ENCODE data around the gene PTPN14. TPM values are rescaled to one million over a fixed set of nuclear protein-coding genes. Genes with fewer than 3 reads are reported as not detected.

PTPN14 gene
- total and polyA plus RNA-seq, 2 of the 8 experiments (the other 6 are each of a cell fraction or from before 2014, with no cell fraction given) = 14.4 to 93.6 TPM

GRCh38 chr1:214316593-214316992 is 234.8 kb downstream of the PTPN14 start:
- DNase-seq (ENCODE audit: low read depth in 1 of 2, low spot score in 2 of 2) (peak; percentile 55 to 88), FAIRE-seq (peak; percentile 92)
- Histone ChIP-seq H2AK5ac (ENCODE audit: low read depth, low read length) (no peak overlapping the region), H2BK120ac (replicated peaks; ENCODE audit: low read depth, low read length) (no peak overlapping the region), H3K4me1 (replicated peaks in 1 of 4; ENCODE audit: control insufficient read depth in 3 of 4, insufficient read depth in 4 of 4, low read length in 3 of 4) (peaks cover 3 to 23% (median 15%) of the 10 kb centered on the region in 4 experiments), H3K4me3 (ENCODE audit: extremely low read depth in 1 of 4, insufficient read depth in 2 of 4, low read depth in 3 of 4, low read length in 4 of 4) (peak overlapping the region in 1 of 4 experiments; percentile 45; a peak in 2 of 8 replicates), H2BK5ac (ENCODE audit: low read depth, low read length) (no peak overlapping the region), H2AFZ (ENCODE audit: low read length) (no peak overlapping the region), H3K9me3 (ENCODE audit: insufficient read depth in 2 of 2, low read depth in 1 of 2, low read length in 1 of 2) (no peaks in the 10 kb centered on the region), H3K18ac (ENCODE audit: extremely low read depth, low read length) (no peak overlapping the region), H3K79me1 (ENCODE audit: low read depth, low read length) (no peaks in the 10 kb centered on the region), H4K8ac (ENCODE audit: extremely low read depth, insufficient read depth, low read length) (no peak overlapping the region), H4K91ac (replicated peaks; ENCODE audit: insufficient read length, low read length) (no peak overlapping the region), H3K23ac (ENCODE audit: insufficient read length) (no peak overlapping the region), H3K27me3 (replicated peaks in 1 of 4; ENCODE audit: control insufficient read depth in 3 of 4, extremely low read depth in 1 of 4, insufficient read depth in 3 of 4, low read length in 3 of 4) (peaks cover 20 to 50% (median 45%) of the 10 kb centered on the region in 4 experiments; a peak in 6 of 7 replicates), H3K9ac (replicated peaks in 1 of 4; ENCODE audit: extremely low read depth in 1 of 4, low read depth in 3 of 4, low read length in 3 of 4) (no peak overlapping the region), H2BK12ac (ENCODE audit: low read depth, low read length) (no peak overlapping the region), H2BK15ac (ENCODE audit: low read length) (no peak overlapping the region), H3K4ac (replicated peaks; ENCODE audit: insufficient read length, low read depth, low read length) (no peak overlapping the region), H3K23me2 (ENCODE audit: low read depth, low read length) (no peaks in the 10 kb centered on the region), H3K14ac (ENCODE audit: insufficient read length) (no peak overlapping the region), H4K5ac (ENCODE audit: insufficient read length, low read depth, low read length) (no peak overlapping the region), H4K20me1 (replicated peaks in 1 of 2; ENCODE audit: control insufficient read depth in 1 of 2, insufficient read depth in 2 of 2, low read length in 2 of 2) (peaks cover 0 to 2% of the 10 kb centered on the region in 2 experiments), H3K79me2 (ENCODE audit: control insufficient read depth in 1 of 2, insufficient read depth in 2 of 2, low read length in 2 of 2) (no peaks in the 10 kb centered on the region), H3K56ac (replicated peaks; ENCODE audit: insufficient read length, low read depth, low read length) (no peak overlapping the region), H3K36me3 (ENCODE audit: control insufficient read depth in 2 of 4, insufficient read depth in 4 of 4, low read length in 3 of 4) (no peaks in the 10 kb centered on the region; a peak in 1 of 8 replicates), H3K27ac (ENCODE audit: low read depth, low read length) (no peak overlapping the region), H2BK20ac (ENCODE audit: low read length) (no peak overlapping the region), H3K4me2 (ENCODE audit: insufficient read depth in 1 of 2, low read depth in 2 of 2, low read length in 2 of 2) (peak overlapping the region; percentile 33 to 55)
- ChIA-PET POLR2A (ENCODE audit: partially characterized antibody) (interaction anchor here (0.8 to 2.9 kb wide), 11 partner anchors 8 to 39 kb away, joined by 3 to 15 read pairs (median 5); partner anchors contain the start of gene SMYD2), CTCF (ENCODE audit: partially characterized antibody) (interaction anchor here (0.7 to 12.6 kb wide), 13 partner anchors 10 to 318 kb away, joined by 3 to 262 read pairs (median 15); no protein-coding TSS in a partner anchor)
- WGBS, 2 experiments (ENCODE audit: extremely low coverage in 1 of 2, insufficient coverage in 1 of 2, insufficient read length in 1 of 2, insufficient replicate concordance in 2 of 2, low coverage in 1 of 2, low lambda C conversion rate in 2 of 2, missing lambda C conversion rate in 1 of 2) = 4% methylated on average over 5 of the region's 5 CpGs; no CpG with 5 or more reads in 1 of the 2 experiments
- peak; percentile 95 for TF ChIP-seq TEAD4 (IDR thresholded peaks at IDR 0.05; ENCODE audit: low read depth, low read length)
- peak; percentile 99 for TF ChIP-seq JUN (IDR thresholded peaks at IDR 0.05; ENCODE audit: low read depth, low read length)
- TF ChIP-seq SUZ12 (IDR thresholded peaks at IDR 0.05; ENCODE audit: low read length) = no peak
- no peak for TF ChIP-seq KDM1A (IDR thresholded peaks at IDR 0.05; ENCODE audit: borderline replicate concordance, low read length)
- peak in 1 of 2 experiments; percentile 63 for TF ChIP-seq BCL11A (IDR thresholded peaks at IDR 0.05; ENCODE audit: low read depth in 2 of 2, low read length in 2 of 2)
- peak; percentile 57 for TF ChIP-seq CREB1 (IDR thresholded peaks at IDR 0.05)
- peak; percentile 91 for TF ChIP-seq TCF12 (IDR thresholded peaks at IDR 0.05; ENCODE audit: low read depth, low read length)
- peak; percentile 96 for TF ChIP-seq ATF2 (IDR thresholded peaks at IDR 0.05; ENCODE audit: low read length)
- no peak for TF ChIP-seq ASH2L (IDR thresholded peaks at IDR 0.05; ENCODE audit: low read length)
- TF ChIP-seq JUND (IDR thresholded peaks at IDR 0.05; ENCODE audit: low read length) = peak; percentile 99
- TF ChIP-seq EP300 (IDR thresholded peaks at IDR 0.05; ENCODE audit: borderline replicate concordance in 1 of 2, low read depth in 2 of 2, low read length in 2 of 2) = peak in 1 of 2 experiments; percentile 97; a peak in 2 of 3 replicates
